A172 (cell line): Measurements from ENCODE around the gene ESYT2. TPM values are rescaled to one million over a fixed set of nuclear protein-coding genes. Genes with fewer than 3 reads are reported as not detected.

Experiments used
- DNase-seq: peaks from one replicate; pipeline ENCODE4 v3.0.0-alpha.2; 2015; ENCODE audit warnings: low spot score
- total RNA-seq: library from RNA; depleted of rRNA; stranded (reverse); fragments of >200 nt; shearing (Covaris generic); gene quantifications from 2 replicates; pipeline ENCODE4 v1.2.3, GENCODE V29; 2014

ESYT2 gene
- total RNA-seq, 1 experiment from 2014 or later: 48.4 TPM

- no peak for DNase-seq
Measured at GRCh38 chr7:158772916-158773315, 56.4 kb downstream of the ESYT2 start.

- no peak for DNase-seq
Measured at GRCh38 chr7:158771213-158771834, 58.0 kb downstream of the ESYT2 start.

DNA sequence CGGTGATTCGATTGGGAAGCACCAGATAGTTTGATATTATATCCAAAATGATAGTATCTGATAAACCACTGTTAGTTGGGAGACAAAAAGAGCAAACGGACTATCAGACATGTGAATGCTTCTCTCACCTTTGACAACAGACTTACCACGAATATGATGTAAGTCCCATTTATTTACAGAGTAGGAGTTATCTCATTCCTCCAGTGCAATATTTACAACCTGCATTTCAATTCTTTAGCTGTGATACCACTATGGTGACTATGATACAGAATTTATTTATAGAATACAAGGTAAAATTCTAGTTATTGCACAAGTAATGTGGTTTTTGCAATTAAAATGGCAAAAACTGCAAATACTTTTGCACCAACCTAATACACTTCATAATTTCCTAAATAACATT, 61.6 kb downstream of the ESYT2 start:
- DNase-seq: no peak

- DNase-seq: no peak
Measured at GRCh38 chr7:158766570-158767281, 62.6 kb downstream of the ESYT2 start.

- no peak for DNase-seq
Measured at GRCh38 chr7:158765020-158765419, 64.3 kb downstream of the ESYT2 start.

GRCh38 chr7:158763454-158764033, 65.8 kb downstream of the ESYT2 start:
- DNase-seq: no peak

DNA sequence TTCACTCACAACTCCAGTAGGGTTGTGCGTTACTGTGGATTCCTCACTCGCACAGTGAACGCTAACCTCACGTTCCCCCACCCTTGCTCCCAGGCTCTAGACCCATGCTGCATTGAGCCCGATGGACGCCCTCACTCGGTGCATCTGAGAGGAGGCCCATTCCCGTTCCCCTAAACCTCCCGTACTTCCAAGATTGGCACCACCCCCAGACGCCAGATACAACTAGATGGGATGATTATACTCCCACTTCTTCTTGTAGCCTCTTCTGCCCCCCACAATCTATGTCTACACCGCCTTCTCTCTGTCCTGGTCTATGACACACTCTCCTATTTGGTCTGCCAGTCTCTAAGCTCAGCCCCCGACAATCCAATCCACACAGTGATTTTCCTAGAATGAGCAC, 67.4 kb downstream of the ESYT2 start:
- no peak for DNase-seq

- DNase-seq: no peak
Measured at GRCh38 chr7:158760936-158761335, 68.4 kb downstream of the ESYT2 start.

DNA sequence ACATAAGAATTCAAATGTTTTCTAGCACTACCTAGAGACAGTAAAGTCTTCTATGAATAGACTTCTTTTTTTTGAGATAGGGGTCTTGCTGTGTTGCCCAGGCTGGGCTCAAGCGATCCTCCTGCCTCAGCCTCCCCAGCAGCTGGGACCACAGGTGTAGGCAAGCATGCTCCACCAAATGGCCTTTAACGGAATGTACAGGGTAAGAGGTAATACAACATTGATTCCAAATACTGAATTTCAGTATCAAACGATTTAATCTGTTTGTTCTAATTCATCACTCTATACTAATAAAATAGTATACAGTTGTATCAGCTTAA, 68.9 kb downstream of the ESYT2 start:
- no peak for DNase-seq

- no peak for DNase-seq
Measured at GRCh38 chr7:158759749-158760444, 69.4 kb downstream of the ESYT2 start.

GRCh38 chr7:158759245-158759614, 70.1 kb downstream of the ESYT2 start:
- no peak for DNase-seq

GRCh38 chr7:158758586-158759244, 70.6 kb downstream of the ESYT2 start:
- no peak for DNase-seq

DNA sequence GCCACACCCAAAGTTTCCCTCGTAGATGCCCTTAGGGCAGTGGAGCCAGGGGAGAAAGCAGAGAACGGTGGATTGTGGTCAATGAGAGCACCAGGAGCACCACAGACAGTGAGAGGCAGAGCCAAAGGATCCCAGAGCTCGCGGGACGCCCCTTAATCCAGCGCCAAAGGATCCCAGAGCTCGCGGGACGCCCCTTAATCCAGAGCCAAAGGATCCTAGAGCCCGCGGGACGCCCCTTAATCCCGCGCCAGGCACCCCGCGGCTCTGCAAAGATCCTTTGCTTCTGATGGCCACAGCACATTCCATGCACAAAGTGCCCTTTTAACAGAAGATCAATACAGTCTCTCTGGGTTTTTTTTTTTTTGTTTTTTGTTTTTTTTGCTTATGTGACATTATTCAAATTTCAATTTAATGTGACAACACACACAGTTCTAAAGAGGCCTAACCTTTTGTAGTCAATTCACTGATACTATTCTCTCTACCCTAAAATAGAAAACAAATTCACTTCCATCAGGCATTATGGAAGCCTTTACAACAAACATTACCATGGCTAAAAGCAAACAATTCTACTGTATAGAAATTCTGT, 71.8 kb downstream of the ESYT2 start:
- DNase-seq: no peak

- DNase-seq: no peak
Measured at GRCh38 chr7:158754746-158755444, 74.4 kb downstream of the ESYT2 start.

GRCh38 chr7:158753900-158754299, 75.4 kb downstream of the ESYT2 start:
- no peak for DNase-seq

DNA sequence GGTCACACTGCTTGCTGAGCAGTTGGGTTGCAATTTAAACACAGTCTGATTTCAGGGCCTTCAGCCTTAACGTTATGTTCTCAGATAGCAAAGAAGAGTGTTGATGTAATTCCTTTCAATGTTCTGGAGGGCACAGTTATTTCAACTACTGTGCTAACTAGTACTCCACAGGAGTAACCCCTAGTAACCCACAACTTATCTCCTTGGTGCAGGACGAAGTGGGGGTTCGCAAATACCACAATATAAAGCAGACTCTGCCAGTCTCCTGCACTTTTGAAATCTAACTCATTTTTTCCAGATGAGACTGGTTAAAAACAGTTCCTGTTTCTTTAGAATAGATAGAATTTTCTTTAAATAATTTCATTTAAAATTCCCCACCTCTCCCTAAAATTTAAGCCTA, 77.6 kb downstream of the ESYT2 start:
- no peak for DNase-seq

DNA sequence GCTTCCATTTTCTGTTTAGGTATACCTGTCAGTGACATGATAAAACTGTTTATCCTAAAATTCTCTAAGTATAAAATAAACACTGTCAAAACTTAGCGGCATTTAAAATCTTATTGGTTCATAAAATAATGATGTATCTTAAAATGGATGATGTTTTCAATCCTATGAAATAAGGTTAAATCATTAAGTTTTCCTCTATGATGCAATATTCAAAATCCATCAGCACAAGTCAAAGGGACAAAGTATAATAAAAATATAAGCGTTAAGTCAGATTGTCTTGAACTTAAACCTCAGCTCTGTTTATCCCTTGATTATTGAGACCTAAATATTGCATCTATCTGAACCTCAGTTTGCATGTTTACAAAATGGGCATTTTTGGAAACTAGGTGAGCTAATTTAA, 78.1 kb downstream of the ESYT2 start:
- DNase-seq: no peak

DNA sequence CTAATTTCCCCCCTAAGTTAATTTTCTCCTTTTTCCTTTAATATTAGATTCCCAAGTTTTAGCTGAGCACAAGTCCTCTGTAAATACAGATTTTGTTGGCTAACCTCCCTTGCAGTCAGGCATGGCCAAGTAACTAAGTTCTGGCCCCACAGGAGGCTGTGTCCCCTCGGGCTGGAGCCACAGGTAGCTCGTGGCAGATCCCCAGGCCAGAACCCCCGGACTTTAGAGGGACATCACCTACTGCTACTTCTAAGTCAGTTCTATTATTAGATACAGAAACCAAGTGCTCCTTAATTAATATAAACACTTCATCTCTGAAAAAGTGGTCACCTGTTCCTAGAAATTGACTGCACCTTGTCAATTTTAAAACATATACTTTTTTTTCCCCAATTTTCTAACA, 78.6 kb downstream of the ESYT2 start:
- DNase-seq: no peak

GRCh38 chr7:158749396-158749795, 79.9 kb downstream of the ESYT2 start:
- DNase-seq: no peak

- DNase-seq: no peak
Measured at GRCh38 chr7:158748335-158748734, 81.0 kb downstream of the ESYT2 start.

DNA sequence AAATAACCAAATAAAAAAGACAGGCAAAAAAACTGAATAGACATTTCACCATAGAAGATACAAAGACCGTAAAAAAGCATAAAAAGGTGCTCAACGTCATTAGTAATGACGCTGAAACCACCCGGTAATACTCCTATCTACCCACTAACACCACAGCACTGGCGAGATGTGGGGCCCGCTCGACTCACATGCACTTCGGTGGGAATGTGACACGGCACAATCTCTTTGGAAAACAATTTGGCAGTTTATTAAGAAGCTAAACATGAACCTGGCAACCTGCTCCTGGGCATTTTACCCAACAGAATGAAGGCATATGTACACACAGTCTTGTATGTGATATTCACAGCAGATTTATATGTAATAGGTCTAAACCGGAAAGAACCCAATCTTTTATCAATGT, 81.9 kb downstream of the ESYT2 start:
- no peak for DNase-seq
